Activated CD8-positive, alpha-beta T cell treated with anti-CD3 and anti-CD28 coated beads for 36 hours (primary cell): ENCODE measurements around the gene ELL2. TPM values are rescaled to one million over a fixed set of nuclear protein-coding genes. Genes with fewer than 3 reads are reported as not detected.

Experiments used
- ATAC-seq: fragments of 200-7000 bp; cut with Tn5 transposase; one replicate; pipeline ENCODE4 v1.10.0; 2021; ENCODE audit warnings: mild to moderate bottlenecking, moderate library complexity
- CTCF ChIA-PET: fragments of 350-600 bp; sonication (Branson Sonifier 250); formaldehyde crosslinking; loops from one replicate; lab custom pipeline; 2021; ENCODE audit warnings: antibody characterized with exemption; lab: Charles Lee
- POLR2A ChIA-PET: fragments of 350-600 bp; sonication (Branson Sonifier 250); formaldehyde crosslinking; loops from one replicate; lab custom pipeline; 2021; ENCODE audit warnings: antibody characterized with exemption; lab: Charles Lee
- DNase-seq: peaks from one replicate; pipeline ENCODE4 v3.0.0-alpha.2; 2020
- H3K27ac Mint-ChIP-seq: one replicate; pipeline ENCODE4 v1.8.0; 2021; ENCODE audit warnings: mild to moderate bottlenecking, mixed read lengths
- H3K27me3 Mint-ChIP-seq: one replicate; pipeline ENCODE4 v1.8.0; 2021; ENCODE audit warnings: mixed read lengths
- H3K36me3 Mint-ChIP-seq: one replicate; pipeline ENCODE4 v1.8.0; 2021; ENCODE audit warnings: low read depth, mixed read lengths
- H3K4me1 Mint-ChIP-seq: one replicate; pipeline ENCODE4 v1.8.0; 2021; ENCODE audit warnings: low read depth, mixed read lengths
- H3K4me3 Mint-ChIP-seq: one replicate; pipeline ENCODE4 v1.8.0; 2021; ENCODE audit warnings: mild to moderate bottlenecking, moderate library complexity, mixed read lengths
- H3K9me3 Mint-ChIP-seq: one replicate; pipeline ENCODE4 v1.8.0; 2021; ENCODE audit warnings: mixed read lengths
- intact Hi-C: fragments of 100-400 bp; cut with micrococcal nuclease; formaldehyde crosslinking; loops from one replicate; pipeline ENCODE4 v1.10.0; 2022
- total RNA-seq, 2 experiments: library from RNA; stranded (reverse); gene quantifications; one replicate each; pipeline ENCODE4 v1.2.3, GENCODE V29; 2021
- TF ChIP-seq, protein P1 (sequence below): fragments of 200-600 bp; IDR thresholded peaks from one replicate; pipeline ENCODE4 v1.8.0; 2022; ENCODE audit warnings: antibody characterized with exemption, mild to moderate bottlenecking

Gene ELL2
- total RNA-seq, 2 experiments from 2014 or later: 39.7 to 46.3 TPM

DNA sequence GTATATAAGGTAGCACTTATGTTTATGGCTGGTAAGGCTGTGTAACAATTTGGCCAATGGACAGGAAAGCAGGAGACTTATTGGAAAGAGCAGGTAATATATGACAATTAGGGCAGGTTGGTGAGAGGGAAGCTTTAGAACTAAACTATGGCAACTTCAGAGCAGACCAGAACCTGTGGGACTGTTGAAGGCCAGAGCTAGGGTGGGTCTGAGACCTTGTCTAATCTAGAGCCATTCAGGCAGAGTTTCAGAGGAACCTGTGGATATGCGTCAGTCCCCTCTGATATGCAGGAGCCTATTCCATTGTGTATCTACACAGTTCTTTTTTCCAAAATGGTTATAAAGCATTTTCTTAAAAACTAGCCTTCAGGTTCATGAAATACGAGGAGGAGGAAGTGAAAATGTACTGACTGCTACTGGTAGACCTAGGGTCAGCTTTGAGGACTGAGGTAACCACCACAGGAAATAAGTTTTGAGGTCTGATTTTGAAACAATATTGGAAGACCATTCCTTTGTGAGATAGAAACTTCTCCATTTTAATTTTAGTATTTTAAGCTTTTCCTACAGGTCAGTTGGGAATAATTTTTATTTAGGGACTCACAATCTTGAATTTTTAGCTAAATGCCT lies 37.6 kb downstream of the ELL2 start:
- DNase-seq: no peak
- Mint-ChIP-seq H3K27ac (no peak overlapping the region), H3K4me3 (no peak overlapping the region), H3K9me3 (no peaks in the 10 kb centered on the region), H3K36me3 (peaks cover 8% of the 10 kb centered on the region), H3K27me3 (no peaks in the 10 kb centered on the region), H3K4me1 (peaks cover 17% of the 10 kb centered on the region)
- TF ChIP-seq, protein P1, sequence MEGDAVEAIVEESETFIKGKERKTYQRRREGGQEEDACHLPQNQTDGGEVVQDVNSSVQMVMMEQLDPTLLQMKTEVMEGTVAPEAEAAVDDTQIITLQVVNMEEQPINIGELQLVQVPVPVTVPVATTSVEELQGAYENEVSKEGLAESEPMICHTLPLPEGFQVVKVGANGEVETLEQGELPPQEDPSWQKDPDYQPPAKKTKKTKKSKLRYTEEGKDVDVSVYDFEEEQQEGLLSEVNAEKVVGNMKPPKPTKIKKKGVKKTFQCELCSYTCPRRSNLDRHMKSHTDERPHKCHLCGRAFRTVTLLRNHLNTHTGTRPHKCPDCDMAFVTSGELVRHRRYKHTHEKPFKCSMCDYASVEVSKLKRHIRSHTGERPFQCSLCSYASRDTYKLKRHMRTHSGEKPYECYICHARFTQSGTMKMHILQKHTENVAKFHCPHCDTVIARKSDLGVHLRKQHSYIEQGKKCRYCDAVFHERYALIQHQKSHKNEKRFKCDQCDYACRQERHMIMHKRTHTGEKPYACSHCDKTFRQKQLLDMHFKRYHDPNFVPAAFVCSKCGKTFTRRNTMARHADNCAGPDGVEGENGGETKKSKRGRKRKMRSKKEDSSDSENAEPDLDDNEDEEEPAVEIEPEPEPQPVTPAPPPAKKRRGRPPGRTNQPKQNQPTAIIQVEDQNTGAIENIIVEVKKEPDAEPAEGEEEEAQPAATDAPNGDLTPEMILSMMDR: no peak
- ChIA-PET CTCF (no interaction called here), POLR2A (no interaction called here)
- intact Hi-C loops: no loop called here
- no peak for ATAC-seq

DNA sequence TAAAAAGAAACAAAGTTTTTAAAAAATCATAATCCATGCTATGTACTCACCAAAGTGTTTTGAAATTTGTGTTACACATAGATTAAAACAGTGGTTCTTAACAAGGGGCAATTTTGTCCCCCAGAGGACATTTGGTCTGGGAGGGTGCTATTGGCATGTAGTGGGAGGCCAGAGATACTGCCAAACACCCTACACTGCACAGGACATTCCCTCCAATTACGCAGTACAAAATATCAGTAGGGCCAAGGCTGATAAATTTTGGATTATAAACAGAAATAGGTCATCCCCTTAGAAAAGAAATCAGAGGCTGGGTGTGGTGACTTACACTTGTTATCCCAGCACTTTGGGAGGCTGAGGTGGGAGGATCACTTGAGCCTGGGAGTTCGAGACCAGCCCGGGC lies 38.9 kb downstream of the ELL2 start:
- ATAC-seq (no peak), DNase-seq (no peak)
- intact Hi-C loops: no loop called here
- Mint-ChIP-seq H3K4me3 (no peak overlapping the region), H3K27me3 (no peaks in the 10 kb centered on the region), H3K36me3 (peaks cover 9% of the 10 kb centered on the region), H3K9me3 (no peaks in the 10 kb centered on the region), H3K27ac (no peak overlapping the region), H3K4me1 (peaks cover 6% of the 10 kb centered on the region)
- TF ChIP-seq, protein P1: no peak
- CTCF ChIA-PET: no interaction called here
- POLR2A ChIA-PET: interaction anchor here (0.5 kb wide), 1 partner anchor 9 kb away, joined by 3 read pairs; no protein-coding TSS in a partner anchor

GRCh38 chr5:95921501-95921900 lies 40.1 kb downstream of the ELL2 start:
- Mint-ChIP-seq H3K4me1 (peaks cover 5% of the 10 kb centered on the region), H3K9me3 (no peaks in the 10 kb centered on the region), H3K4me3 (no peak overlapping the region), H3K27me3 (no peaks in the 10 kb centered on the region), H3K27ac (no peak overlapping the region), H3K36me3 (peaks cover 11% of the 10 kb centered on the region)
- POLR2A ChIA-PET: no interaction called here
- DNase-seq (no peak), ATAC-seq (no peak)
- TF ChIP-seq, protein P1: no peak
- intact Hi-C loops: no loop called here
- CTCF ChIA-PET: no interaction called here

DNA sequence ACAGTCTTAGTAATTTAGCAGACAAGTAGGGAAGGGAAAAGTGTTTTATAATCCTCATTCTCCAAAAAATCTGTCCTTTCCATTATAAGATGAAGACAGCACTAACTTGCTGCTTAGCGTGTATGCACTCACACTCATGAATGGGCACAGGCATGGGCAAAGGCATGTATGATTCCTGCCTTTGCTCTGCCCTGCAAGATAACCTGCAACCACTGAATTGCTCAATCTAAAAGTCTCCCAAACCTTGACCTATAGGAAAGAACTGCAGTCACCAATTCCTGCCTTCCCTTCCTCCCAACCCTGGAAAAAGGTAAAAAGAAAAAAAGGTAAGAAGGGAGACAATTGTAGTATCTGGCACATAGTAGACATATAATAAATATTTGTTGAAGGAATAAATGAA lies 40.8 kb downstream of the ELL2 start:
- no peaks in the 10 kb centered on the region for H3K27me3 Mint-ChIP-seq
- ATAC-seq (no peak), DNase-seq (no peak)
- intact Hi-C loops: no loop called here
- peaks cover 14% of the 10 kb centered on the region for H3K36me3 Mint-ChIP-seq
- no peak overlapping the region for H3K4me3 Mint-ChIP-seq
- no peaks in the 10 kb centered on the region for H3K9me3 Mint-ChIP-seq
- ChIA-PET CTCF (no interaction called here), POLR2A (no interaction called here)
- H3K27ac Mint-ChIP-seq: no peak overlapping the region
- TF ChIP-seq, protein P1: no peak
- peaks cover 9% of the 10 kb centered on the region for H3K4me1 Mint-ChIP-seq

GRCh38 chr5:95919658-95920057 lies 42.0 kb downstream of the ELL2 start:
- DNase-seq (no peak), ATAC-seq (no peak)
- ChIA-PET CTCF (interaction anchor here (1.3 kb wide), 1 partner anchor 138 kb away, joined by 3 read pairs; no protein-coding TSS in a partner anchor), POLR2A (interaction anchor here (0.5 to 0.6 kb wide), 2 partner anchors 14 to 198 kb away, joined by 3 read pairs; no protein-coding TSS in a partner anchor)
- Mint-ChIP-seq H3K36me3 (peaks cover 19% of the 10 kb centered on the region), H3K4me3 (no peak overlapping the region), H3K4me1 (peaks cover 11% of the 10 kb centered on the region), H3K9me3 (no peaks in the 10 kb centered on the region), H3K27ac (no peak overlapping the region), H3K27me3 (no peaks in the 10 kb centered on the region)
- intact Hi-C loops: no loop called here
- TF ChIP-seq, protein P1: no peak
